ENCODE data around the gene MTFMT. TPM values are rescaled to one million over a fixed set of nuclear protein-coding genes. Genes with fewer than 3 reads are reported as not detected.

MTFMT gene
- total and polyA plus RNA-seq, 2 donors, result 9.6 to 9.7 TPM

DNA sequence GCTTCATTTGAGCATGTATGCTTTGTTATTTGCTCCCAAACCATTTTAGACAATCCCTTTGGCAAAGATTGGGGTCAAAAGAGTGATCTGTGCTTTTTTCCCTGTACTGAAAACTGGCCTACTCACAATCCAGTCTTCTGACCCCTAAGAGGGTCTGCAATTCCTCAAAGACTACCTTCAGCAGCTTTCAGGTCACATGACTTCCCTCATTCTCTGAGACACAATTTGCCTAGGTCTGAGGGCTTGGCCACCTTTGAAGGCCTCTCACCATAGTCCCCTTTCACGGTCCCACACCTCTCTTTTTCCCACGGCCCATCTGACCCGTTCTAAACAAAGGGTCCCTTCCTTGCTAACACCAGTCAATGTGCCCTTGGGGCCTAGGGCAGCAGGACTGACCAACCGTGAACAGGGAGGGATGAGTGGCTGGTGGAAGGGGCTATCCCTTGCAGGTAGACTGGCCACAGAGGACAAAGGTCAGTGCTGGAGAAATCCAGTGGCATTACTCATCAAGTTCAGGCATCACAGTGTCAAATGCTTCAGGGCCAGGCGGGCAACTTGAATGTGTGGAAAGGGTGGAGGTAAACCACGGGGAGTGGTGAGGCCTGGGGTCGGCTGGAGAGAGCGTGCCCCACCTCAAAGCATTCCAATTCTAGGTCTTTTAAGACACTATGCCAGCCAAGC lies 27.6 kb upstream of the MTFMT start:
- no peak overlapping the region for H3K4me3 ChIP-seq (ENCODE audit: low read length in 2 of 2)
- no peaks in the 10 kb centered on the region for H3K36me3 ChIP-seq (ENCODE audit: control insufficient read depth in 2 of 2, insufficient read depth in 2 of 2, low read length in 1 of 2)
- no peak for DNase-seq (ENCODE audit: low read depth in 6 of 9, low spot score in 9 of 9)
- 83% methylated on average over 8 of the region's 8 CpGs for WGBS
- no peak overlapping the region for H3K27ac ChIP-seq (ENCODE audit: low read depth in 1 of 2, low read length in 1 of 2)
- peaks cover 0 to 20% of the 10 kb centered on the region in 2 donors for H3K4me1 ChIP-seq (ENCODE audit: control insufficient read depth in 2 of 2, insufficient read depth in 2 of 2, low read length in 2 of 2)
- H3K9me3 ChIP-seq (ENCODE audit: control insufficient read depth in 2 of 2, insufficient read depth in 1 of 2, low read length in 1 of 2), result peaks cover 0 to 9% of the 10 kb centered on the region in 2 donors
- no peaks in the 10 kb centered on the region for H3K27me3 ChIP-seq (ENCODE audit: control insufficient read depth in 2 of 2, insufficient read depth in 1 of 2, low read length in 1 of 2)

DNA sequence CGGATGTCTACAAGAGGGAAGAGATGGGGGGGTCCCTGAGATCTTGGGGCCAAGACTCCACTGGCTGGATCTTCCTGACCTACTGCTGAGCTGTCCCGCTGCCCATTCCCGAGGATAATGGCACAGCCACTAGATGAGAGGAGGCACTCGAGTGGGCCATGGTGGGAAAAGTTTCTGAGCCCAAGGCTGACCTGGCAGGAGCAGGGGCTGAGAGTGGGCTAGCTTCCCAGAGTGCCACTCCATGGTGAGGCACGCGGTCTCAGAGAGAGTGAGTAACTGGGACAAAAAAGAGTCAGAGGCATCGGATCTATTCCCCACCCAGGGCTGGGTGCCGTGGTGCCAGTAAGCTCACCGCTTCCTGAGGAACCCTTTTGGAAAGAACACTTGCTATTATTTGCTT lies 26.7 kb upstream of the MTFMT start:
- Histone ChIP-seq H3K4me1 (ENCODE audit: control insufficient read depth in 2 of 2, insufficient read depth in 2 of 2, low read length in 2 of 2) (peaks cover 0 to 20% of the 10 kb centered on the region in 2 donors), H3K36me3 (ENCODE audit: control insufficient read depth in 2 of 2, insufficient read depth in 2 of 2, low read length in 1 of 2) (no peaks in the 10 kb centered on the region), H3K27ac (ENCODE audit: low read depth in 1 of 2, low read length in 1 of 2) (no peak overlapping the region), H3K4me3 (ENCODE audit: low read length in 2 of 2) (no peak overlapping the region), H3K9me3 (ENCODE audit: control insufficient read depth in 2 of 2, insufficient read depth in 1 of 2, low read length in 1 of 2) (peaks cover 0 to 9% of the 10 kb centered on the region in 2 donors), H3K27me3 (ENCODE audit: control insufficient read depth in 2 of 2, insufficient read depth in 1 of 2, low read length in 1 of 2) (no peaks in the 10 kb centered on the region)
- DNase-seq (ENCODE audit: low read depth in 6 of 9, low spot score in 9 of 9), result no peak
- 80% methylated on average over 9 of the region's 9 CpGs for WGBS

DNA sequence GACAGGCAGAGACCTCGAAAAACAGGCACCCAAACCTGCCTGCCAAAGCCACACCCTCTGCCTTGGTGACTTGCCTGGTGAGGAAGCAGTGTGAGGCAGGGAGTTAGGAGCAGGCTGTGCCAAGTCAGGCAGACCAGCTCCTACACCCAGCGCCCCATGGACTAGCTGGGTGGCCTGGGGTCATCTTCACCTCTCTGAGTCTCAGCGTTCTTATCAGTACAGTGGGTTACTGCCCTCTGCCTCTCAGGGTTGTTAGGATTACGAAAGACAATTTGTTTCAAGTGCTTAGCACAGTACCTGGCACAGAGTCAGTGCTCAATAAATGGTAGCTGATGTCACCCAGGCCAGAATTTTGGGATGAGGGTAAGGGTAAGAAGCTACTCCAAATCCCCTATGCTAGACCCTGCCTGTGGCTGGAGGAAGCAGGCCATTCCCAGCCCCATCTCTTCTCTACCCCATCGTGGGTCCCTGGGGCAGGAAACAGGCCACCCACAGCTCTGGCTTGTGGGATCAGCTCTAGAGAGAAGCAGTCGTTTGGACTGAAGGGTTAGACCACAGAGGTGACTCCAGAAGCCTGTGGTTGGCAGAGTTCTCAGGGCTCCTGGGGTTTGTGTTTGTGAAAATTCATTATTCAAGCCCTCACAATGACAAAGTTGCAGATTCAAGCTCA lies 25.9 kb upstream of the MTFMT start:
- WGBS, result 40% methylated on average over 6 of the region's 6 CpGs
- no peak overlapping the region for H3K4me3 ChIP-seq (ENCODE audit: low read length in 2 of 2)
- no peak overlapping the region for H3K27ac ChIP-seq (ENCODE audit: low read depth in 1 of 2, low read length in 1 of 2)
- peaks cover 0 to 20% of the 10 kb centered on the region in 2 donors for H3K4me1 ChIP-seq (ENCODE audit: control insufficient read depth in 2 of 2, insufficient read depth in 2 of 2, low read length in 2 of 2)
- peak in 1 of 9 donors; percentile 13 for DNase-seq (ENCODE audit: low read depth in 6 of 9, low spot score in 9 of 9)
- no peaks in the 10 kb centered on the region for H3K27me3 ChIP-seq (ENCODE audit: control insufficient read depth in 2 of 2, insufficient read depth in 1 of 2, low read length in 1 of 2)
- peaks cover 0 to 8% of the 10 kb centered on the region in 2 donors for H3K9me3 ChIP-seq (ENCODE audit: control insufficient read depth in 2 of 2, insufficient read depth in 1 of 2, low read length in 1 of 2)
- H3K36me3 ChIP-seq (ENCODE audit: control insufficient read depth in 2 of 2, insufficient read depth in 2 of 2, low read length in 1 of 2), result no peaks in the 10 kb centered on the region

DNA sequence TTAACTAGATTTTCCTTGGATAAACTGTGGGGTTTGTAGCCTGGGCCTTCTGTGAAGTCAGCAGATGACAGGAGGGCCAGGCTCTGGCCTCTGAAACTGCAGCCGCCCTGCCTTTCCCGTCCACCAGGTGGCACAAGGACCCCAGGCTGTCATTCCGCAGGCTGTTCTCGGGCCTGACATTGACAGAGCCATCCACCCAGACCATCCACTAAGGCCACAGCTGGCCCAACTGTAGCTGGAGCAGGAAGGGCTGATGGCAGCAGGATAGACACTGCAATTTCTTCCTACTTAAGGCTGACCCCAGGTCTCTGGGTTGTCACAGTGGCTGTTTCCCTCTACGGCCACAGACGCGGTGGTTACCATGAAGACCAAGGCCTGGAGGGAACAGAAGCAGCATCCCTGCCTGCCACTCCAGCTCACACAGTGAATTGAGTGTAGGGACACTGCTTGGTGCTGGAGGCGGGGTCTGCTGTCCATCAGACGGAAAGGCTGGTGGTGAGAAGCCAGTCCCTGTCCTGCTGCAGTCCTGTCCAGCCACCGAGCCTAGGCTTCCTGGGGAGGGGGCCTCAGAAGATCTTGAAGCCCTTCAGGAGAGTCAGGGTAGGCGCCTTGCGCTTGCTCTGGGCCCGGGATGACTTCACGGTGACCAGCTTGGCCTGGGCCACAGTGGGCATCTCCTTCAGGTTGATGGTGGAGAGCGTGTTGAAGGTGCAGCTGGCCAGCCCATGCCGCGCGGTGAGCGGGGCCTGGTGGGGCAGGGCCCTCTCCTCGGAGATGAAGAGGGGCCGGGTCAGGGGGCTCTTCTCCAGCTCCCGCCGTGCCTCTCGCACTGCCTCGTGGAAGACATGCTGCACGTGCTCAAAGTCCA lies 25.1 kb upstream of the MTFMT start:
- H3K27ac ChIP-seq (ENCODE audit: low read depth in 1 of 2, low read length in 1 of 2), result no peak overlapping the region
- H3K27me3 ChIP-seq (ENCODE audit: control insufficient read depth in 2 of 2, insufficient read depth in 1 of 2, low read length in 1 of 2), result peaks cover 0 to 4% of the 10 kb centered on the region in 2 donors
- WGBS, result 80% methylated on average over 26 of the region's 26 CpGs

DNA sequence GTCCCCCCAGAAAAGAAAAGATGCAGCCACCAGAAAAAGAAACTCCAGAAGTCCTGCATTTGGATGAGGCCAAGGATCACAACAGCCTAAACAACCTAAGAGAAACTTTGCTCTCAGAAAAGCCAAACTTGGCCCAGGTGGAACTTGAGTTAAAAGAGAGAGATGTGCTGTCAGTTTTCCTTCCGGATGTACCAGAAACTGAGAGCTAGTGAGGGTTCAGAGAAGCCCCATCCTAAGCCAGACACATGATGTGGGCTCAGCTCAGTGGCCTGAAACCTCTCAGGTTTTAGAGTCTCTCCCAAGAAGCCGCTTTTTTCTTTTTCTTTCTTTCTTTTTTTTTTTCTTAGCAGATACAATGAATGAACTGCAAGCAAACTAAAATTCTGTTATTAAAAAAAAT lies 23.5 kb upstream of the MTFMT start:
- H3K27ac ChIP-seq (ENCODE audit: low read depth in 1 of 2, low read length in 1 of 2), result no peak overlapping the region
- WGBS, result 94% methylated on average over 2 of the region's 2 CpGs
- no peaks in the 10 kb centered on the region for H3K36me3 ChIP-seq (ENCODE audit: control insufficient read depth in 2 of 2, insufficient read depth in 2 of 2, low read length in 1 of 2)
- no peak overlapping the region for H3K4me3 ChIP-seq (ENCODE audit: low read length in 2 of 2)
- H3K4me1 ChIP-seq (ENCODE audit: control insufficient read depth in 2 of 2, insufficient read depth in 2 of 2, low read length in 2 of 2), result peaks cover 0 to 29% of the 10 kb centered on the region in 2 donors
- no peak for DNase-seq (ENCODE audit: low read depth in 6 of 9, low spot score in 9 of 9)
- H3K9me3 ChIP-seq (ENCODE audit: control insufficient read depth in 2 of 2, insufficient read depth in 1 of 2, low read length in 1 of 2), result peaks cover 0 to 3% of the 10 kb centered on the region in 2 donors
- H3K27me3 ChIP-seq (ENCODE audit: control insufficient read depth in 2 of 2, insufficient read depth in 1 of 2, low read length in 1 of 2), result peaks cover 0 to 5% of the 10 kb centered on the region in 2 donors

More for the DNA sequence above, 25.1 kb upstream of the MTFMT start:
- Histone ChIP-seq H3K9me3 (ENCODE audit: control insufficient read depth in 2 of 2, insufficient read depth in 1 of 2, low read length in 1 of 2) (peaks cover 0 to 3% of the 10 kb centered on the region in 2 donors), H3K4me3 (ENCODE audit: low read length in 2 of 2) (no peak overlapping the region), H3K36me3 (ENCODE audit: control insufficient read depth in 2 of 2, insufficient read depth in 2 of 2, low read length in 1 of 2) (no peaks in the 10 kb centered on the region), H3K4me1 (ENCODE audit: control insufficient read depth in 2 of 2, insufficient read depth in 2 of 2, low read length in 2 of 2) (peaks cover 0 to 24% of the 10 kb centered on the region in 2 donors)
- DNase-seq (ENCODE audit: low read depth in 6 of 9, low spot score in 9 of 9), result peak in 6 of 9 donors; percentile 20 to 71 (median 48)

DNA sequence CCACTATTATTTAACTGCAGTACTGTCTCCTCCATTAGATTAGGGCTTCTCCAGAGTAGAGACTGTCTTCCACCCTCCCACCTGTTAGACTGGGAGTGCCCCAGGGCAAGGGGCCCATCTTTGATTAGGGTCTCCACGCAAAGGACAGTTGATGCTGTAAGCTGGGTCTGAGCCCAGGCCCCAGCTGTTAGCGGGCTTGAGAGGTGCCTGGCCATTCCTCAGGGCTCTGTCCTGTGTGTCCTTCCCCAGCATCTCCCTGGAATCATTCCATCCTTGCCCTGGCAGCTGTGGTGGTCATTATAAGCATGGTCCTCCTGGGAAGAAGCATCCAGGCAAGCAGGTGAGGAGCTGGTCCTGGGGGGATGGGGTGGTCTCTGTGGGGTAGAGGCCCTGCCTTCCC lies 21.8 kb upstream of the MTFMT start:
- Histone ChIP-seq H3K4me1 (ENCODE audit: control insufficient read depth in 2 of 2, insufficient read depth in 2 of 2, low read length in 2 of 2) (peaks cover 0 to 26% of the 10 kb centered on the region in 2 donors), H3K27ac (ENCODE audit: low read depth in 1 of 2, low read length in 1 of 2) (no peak overlapping the region), H3K9me3 (ENCODE audit: control insufficient read depth in 2 of 2, insufficient read depth in 1 of 2, low read length in 1 of 2) (peaks cover 0 to 3% of the 10 kb centered on the region in 2 donors), H3K4me3 (ENCODE audit: low read length in 2 of 2) (no peak overlapping the region), H3K27me3 (ENCODE audit: control insufficient read depth in 2 of 2, insufficient read depth in 1 of 2, low read length in 1 of 2) (peaks cover 0 to 5% of the 10 kb centered on the region in 2 donors), H3K36me3 (ENCODE audit: control insufficient read depth in 2 of 2, insufficient read depth in 2 of 2, low read length in 1 of 2) (no peaks in the 10 kb centered on the region)
- 100% methylated on average over 2 of the region's 2 CpGs for WGBS
- no peak for DNase-seq (ENCODE audit: low read depth in 6 of 9, low spot score in 9 of 9)

DNA sequence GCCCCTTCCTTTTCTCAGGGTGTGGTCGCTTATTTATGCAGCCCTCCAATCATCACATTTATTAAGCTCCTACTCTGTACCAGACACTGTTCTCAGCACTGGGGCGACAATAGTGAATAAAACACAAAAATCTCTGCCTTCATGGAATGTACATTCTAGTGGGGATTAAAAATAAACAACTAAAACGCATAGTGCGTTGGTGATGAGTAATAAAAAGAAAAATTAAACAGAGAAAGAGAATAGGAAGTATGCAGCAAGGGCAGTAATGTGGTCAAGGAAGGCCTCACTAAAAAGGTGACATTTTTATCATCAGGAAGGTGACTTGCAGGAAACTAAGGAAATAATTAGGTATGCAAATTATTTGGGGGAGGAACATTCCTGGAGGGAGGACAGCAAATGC lies 20.8 kb upstream of the MTFMT start:
- peaks cover 0 to 5% of the 10 kb centered on the region in 2 donors for H3K27me3 ChIP-seq (ENCODE audit: control insufficient read depth in 2 of 2, insufficient read depth in 1 of 2, low read length in 1 of 2)
- no peak overlapping the region for H3K27ac ChIP-seq (ENCODE audit: low read depth in 1 of 2, low read length in 1 of 2)
- no peak for DNase-seq (ENCODE audit: low read depth in 6 of 9, low spot score in 9 of 9)
- WGBS, result 53% methylated on average over 4 of the region's 4 CpGs
- H3K9me3 ChIP-seq (ENCODE audit: control insufficient read depth in 2 of 2, insufficient read depth in 1 of 2, low read length in 1 of 2), result peaks cover 0 to 3% of the 10 kb centered on the region in 2 donors
- H3K36me3 ChIP-seq (ENCODE audit: control insufficient read depth in 2 of 2, insufficient read depth in 2 of 2, low read length in 1 of 2), result no peaks in the 10 kb centered on the region
- no peak overlapping the region for H3K4me3 ChIP-seq (ENCODE audit: low read length in 2 of 2)
- peaks cover 0 to 18% of the 10 kb centered on the region in 2 donors for H3K4me1 ChIP-seq (ENCODE audit: control insufficient read depth in 2 of 2, insufficient read depth in 2 of 2, low read length in 2 of 2)

DNA sequence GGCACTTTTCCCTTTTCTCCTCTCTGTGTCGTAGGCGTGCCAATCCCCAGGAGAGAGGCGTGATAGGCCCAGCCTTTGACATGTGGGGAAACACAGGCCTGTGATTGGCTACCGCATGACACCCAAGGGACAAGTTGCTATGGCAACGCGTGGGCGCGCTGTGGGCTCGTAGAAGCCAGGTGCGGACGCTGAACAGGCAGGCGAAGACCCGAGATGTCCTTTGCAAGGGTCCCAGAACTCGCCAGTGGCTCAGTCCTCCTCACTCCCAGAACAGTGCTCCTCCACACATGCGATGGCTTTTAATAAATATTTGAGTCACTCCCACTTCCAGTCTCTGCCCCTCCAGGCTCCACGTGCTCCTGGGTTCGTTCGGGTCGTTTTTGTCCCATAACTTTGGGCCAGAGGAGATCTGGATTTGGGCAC lies 20.0 kb upstream of the MTFMT start:
- 2% methylated on average over 19 of the region's 19 CpGs for WGBS
- H3K27ac ChIP-seq (ENCODE audit: low read depth in 1 of 2, low read length in 1 of 2), result no peak overlapping the region
- DNase-seq (ENCODE audit: low read depth in 6 of 9, low spot score in 9 of 9), result peak; percentile 81 to 96 (median 90)

More for the DNA sequence above, 20.0 kb upstream of the MTFMT start:
- peaks cover 0 to 10% of the 10 kb centered on the region in 2 donors for H3K4me1 ChIP-seq (ENCODE audit: control insufficient read depth in 2 of 2, insufficient read depth in 2 of 2, low read length in 2 of 2)
- peaks cover 0 to 5% of the 10 kb centered on the region in 2 donors for H3K27me3 ChIP-seq (ENCODE audit: control insufficient read depth in 2 of 2, insufficient read depth in 1 of 2, low read length in 1 of 2)
- no peaks in the 10 kb centered on the region for H3K36me3 ChIP-seq (ENCODE audit: control insufficient read depth in 2 of 2, insufficient read depth in 2 of 2, low read length in 1 of 2)
- H3K9me3 ChIP-seq (ENCODE audit: control insufficient read depth in 2 of 2, insufficient read depth in 1 of 2, low read length in 1 of 2), result peaks cover 0 to 1% of the 10 kb centered on the region in 2 donors
- H3K4me3 ChIP-seq (ENCODE audit: low read length in 2 of 2), result peak overlapping the region; percentile 1 to 20

Measured in thymus (tissue), 11 donors.